Peyer's patch (tissue), 4 donors: ENCODE measurements around the gene MRPL54.

Experiments used
- POLR2A ChIP-seq, 2 donors: fragments of 450-650 bp; IDR thresholded peaks; one replicate each; pipeline ENCODE4 v1.5.1; 2017; ENCODE audit warnings: antibody characterized with exemption in 2 of 2, mild to moderate bottlenecking in 2 of 2, moderate library complexity in 2 of 2
- TF ChIP-seq, protein P1 (sequence below), 6 experiments: fragments of 450-650 bp in 4 of 6; fragments of 200-600 bp in 2 of 6; sonication (generic) in 1 of 6; IDR thresholded peaks; one replicate each; pipeline ENCODE4 v1.5.1; 2017 to 2019; ENCODE audit warnings: antibody characterized with exemption in 6 of 6, mild to moderate bottlenecking in 3 of 6, moderate library complexity in 1 of 6

DNA sequence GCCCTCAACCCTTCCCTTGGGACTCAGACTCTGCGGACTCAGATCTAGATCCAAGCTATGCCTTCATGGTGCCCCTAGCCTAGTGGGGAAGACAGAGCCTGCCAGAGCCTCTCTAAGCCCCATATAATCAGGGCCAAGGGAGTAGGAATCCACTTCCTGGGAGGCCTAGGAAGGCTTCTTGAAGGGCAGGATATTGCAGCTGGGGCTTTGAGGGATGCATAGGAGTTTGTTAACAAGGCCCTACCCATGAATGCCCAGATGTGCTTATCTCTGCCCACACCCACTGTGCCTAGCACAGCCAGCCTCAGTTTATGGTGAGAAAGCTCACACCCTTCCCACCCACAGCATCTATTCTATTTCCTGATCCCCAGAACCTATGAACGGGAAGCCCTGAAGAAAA lies 12.3 kb upstream of the MRPL54 start:
- TF ChIP-seq, protein P1, sequence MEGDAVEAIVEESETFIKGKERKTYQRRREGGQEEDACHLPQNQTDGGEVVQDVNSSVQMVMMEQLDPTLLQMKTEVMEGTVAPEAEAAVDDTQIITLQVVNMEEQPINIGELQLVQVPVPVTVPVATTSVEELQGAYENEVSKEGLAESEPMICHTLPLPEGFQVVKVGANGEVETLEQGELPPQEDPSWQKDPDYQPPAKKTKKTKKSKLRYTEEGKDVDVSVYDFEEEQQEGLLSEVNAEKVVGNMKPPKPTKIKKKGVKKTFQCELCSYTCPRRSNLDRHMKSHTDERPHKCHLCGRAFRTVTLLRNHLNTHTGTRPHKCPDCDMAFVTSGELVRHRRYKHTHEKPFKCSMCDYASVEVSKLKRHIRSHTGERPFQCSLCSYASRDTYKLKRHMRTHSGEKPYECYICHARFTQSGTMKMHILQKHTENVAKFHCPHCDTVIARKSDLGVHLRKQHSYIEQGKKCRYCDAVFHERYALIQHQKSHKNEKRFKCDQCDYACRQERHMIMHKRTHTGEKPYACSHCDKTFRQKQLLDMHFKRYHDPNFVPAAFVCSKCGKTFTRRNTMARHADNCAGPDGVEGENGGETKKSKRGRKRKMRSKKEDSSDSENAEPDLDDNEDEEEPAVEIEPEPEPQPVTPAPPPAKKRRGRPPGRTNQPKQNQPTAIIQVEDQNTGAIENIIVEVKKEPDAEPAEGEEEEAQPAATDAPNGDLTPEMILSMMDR (IDR thresholded peaks at IDR 0.05) = no peak
- no peak for TF ChIP-seq POLR2A (IDR thresholded peaks at IDR 0.05)
